NCI-H2029 treated with DMSO at 0.1 percent for 48 hours (cell line): ENCODE data around the gene ARHGAP10.

Experiments
- DNase-seq: peaks from one replicate; lab custom pipeline; 2025; lab: John Stamatoyannopoulos, UW

Gene ARHGAP10, protein sequence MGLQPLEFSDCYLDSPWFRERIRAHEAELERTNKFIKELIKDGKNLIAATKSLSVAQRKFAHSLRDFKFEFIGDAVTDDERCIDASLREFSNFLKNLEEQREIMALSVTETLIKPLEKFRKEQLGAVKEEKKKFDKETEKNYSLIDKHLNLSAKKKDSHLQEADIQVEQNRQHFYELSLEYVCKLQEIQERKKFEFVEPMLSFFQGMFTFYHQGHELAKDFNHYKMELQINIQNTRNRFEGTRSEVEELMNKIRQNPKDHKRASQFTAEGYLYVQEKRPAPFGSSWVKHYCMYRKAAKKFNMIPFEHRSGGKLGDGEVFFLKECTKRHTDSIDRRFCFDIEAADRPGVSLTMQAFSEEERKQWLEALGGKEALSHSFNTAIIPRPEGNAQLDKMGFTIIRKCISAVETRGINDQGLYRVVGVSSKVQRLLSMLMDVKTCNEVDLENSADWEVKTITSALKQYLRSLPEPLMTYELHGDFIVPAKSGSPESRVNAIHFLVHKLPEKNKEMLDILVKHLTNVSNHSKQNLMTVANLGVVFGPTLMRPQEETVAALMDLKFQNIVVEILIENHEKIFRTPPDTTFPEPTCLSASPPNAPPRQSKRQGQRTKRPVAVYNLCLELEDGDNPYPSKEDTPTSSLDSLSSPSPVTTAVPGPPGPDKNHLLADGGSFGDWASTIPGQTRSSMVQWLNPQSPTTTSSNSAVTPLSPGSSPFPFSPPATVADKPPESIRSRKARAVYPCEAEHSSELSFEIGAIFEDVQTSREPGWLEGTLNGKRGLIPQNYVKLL

DNA sequence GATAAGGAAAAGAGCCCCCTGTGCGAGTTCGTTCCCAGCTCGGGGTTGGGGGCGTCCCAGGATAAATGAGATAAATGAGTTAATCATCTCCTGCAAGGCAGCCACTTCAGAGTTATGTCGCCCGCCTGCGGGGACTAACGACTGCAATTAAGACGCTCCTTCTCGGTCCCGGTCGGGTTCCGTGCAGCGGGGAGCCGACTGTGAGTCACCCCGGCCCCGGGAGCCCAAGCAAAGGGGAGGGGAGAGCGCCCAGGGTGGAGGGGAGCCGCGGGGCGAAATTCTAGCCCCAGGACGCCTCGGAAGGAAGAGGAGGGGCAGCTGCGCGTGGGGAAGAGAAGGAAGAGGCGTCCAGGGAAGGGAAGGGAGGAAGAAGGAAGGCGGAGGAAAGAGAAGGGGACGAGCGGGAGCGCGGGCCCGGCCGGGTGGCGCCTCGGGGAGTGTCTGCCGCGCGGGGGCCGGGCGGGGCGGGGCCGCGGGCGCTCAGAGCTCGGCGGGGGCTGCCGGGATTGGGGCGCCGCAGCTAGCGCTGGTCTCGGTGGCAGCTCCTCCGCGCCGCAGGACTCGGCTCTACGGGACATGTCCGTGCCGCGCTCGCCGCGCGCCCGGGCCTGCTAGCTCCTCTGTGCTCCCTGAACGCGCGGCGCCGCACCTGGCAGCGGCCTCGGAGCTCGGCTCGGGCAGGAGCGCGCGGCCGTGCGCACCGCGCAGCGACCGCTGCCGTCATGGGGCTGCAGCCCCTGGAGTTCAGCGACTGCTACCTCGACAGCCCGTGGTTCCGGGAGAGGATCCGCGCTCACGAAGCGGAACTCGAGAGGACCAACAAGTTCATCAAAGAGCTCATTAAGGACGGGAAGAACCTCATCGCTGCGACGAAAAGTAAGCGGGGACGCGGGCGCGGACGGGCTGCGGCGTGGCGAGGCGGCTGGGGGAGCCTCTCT, at the start of gene ARHGAP10:
ARHGAP10 (plus strand) TSS at position 509 of the 938 bp plus-strand sequence; CDS start at position 723, 214 bp downstream.
- no peak for DNase-seq

DNA sequence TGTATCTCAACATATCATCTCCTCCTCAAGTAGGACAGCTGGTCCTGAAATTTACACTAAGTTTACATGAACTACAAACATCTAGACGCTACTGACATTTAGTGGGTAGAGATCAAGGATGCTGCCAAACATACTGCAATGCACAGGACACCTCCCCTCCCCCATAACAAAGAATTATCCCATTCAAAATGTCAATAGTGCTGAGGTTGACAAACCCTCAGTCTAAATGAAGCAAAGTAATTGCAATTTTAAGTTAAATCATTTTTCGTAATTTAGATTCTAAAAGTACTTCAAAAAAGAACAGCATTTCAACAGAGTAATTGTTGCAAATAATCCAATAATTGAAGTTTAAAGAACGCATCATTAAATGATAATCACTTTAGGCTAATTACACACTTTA, 49.1 kb upstream of the ARHGAP10 start:
- DNase-seq, result no peak

DNA sequence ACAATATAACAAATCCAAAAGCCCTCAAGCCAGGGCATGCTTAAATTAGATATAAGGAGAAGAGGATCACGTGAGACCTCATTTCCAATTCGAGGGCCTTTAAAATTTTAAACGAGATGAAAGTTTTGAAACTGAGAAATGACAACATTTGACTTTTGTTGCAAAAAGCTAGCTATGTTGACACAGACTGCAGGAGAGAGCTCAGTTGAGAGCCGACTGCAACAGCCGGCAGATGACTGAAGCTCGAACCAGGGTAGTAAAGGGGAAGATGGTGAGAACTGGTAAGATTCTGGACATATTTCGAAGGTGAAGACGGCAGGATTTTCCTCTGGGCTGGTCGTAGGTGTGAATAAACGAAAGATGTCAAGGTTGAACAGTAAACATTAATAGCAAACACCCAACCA, 48.7 kb upstream of the ARHGAP10 start:
- DNase-seq, result no peak

DNA sequence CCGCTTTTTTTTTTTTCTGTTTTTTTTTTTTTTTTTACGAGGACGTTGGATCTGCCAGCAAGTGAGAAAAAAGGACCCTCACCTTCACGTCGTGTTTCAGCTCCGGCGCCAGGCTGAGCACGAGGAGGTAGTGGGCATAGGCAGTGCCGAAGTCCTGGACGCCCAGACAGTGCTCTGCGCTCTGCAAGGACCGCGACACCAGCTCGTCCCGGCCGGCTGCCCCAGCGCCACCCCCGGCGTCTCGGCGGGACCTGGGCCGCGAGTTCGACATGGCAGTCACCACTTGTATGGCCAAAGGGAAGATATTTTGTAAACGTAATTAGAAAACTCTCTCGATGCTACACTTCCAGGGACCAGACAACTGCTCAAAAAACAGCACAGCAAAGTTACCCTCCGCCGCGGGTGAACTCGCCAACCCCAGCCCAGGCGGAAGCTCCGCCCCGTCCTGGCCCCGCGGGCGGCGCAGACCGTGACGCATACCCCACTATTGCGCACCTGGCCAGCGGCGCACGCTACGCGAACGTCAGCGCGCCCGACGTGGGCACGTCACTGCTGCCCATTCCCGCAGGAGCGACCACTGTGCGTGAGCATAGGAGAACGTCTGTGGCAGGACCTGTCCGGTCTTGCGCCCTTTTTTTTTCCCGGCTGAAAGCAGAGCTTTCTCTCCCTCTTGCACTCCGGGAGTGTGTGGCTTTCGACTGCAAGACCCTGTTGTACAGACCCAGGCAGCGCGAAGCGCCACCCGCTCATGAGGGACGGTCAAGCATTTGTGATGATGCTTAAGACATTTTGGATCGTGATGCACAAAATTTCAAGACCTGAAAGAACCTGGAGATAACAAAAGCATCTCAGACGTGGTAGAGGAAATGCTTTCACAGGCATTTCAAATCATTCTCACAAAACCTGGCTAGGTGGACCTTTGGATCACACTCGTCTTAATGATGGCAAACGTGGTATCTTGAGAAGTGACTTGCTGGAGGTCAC, 47.9 kb upstream of the ARHGAP10 start, which contains the start of gene PRMT9:
PRMT9 (minus strand) TSS at position 447 of the 984 bp plus-strand sequence; CDS start at position 271, 176 bp downstream.
- DNase-seq, result peak; percentile 25

DNA sequence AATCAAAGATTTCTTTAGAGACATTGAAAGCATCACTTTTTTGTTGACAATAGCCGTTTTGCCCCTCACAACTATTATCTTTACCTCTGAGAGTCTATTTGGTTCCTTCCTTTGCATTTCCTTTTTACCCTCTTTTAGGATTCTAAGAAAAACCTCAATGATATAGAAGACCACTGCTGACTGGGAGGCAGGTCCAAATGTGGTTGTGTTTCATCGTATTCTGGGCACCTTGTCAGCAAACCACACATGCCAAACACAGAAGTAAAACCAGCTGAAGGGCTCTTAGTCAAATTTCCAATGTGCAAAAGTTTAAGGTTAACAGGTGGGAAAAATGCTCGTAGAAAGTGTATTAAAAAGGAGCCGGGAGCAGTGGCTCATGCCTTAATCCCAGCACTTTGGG, 42.8 kb upstream of the ARHGAP10 start:
- DNase-seq, result no peak

DNA sequence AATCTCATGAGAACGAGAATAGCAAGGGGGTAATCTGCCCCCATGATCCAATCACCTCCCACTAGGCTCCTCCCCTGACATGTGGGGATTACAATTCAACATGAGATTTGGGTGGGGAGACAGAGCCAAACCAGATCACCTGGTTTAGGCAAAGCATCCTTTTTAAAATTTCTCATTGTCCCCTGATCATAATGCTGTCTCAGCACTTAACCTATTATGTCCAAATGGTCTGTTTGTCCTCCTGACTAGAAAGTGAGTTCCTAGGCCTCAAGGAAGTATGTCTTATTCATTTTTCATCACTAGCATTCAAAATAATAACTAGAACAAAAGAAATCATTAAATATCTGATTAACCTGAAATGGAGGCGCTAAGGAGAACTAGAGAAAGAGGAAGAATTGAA, 40.1 kb upstream of the ARHGAP10 start:
- DNase-seq, result no peak

DNA sequence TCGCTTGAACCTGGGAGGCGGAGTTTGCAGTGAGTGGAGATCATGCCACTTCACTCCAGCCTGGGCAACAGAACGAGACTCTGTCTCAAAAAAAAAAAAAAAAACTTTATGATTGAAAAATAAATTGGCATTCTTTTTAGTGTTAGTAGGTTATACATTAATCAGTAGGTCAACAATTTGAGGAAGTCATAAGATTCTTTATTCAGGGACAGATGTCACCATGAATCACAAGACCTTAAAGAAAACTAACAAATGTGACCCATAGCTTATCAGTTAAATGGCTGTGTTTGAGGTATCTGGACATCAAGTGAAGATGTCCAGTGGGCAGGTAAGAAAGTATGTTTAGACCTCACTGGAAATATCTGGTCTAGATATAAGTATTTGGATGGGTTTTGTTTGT, 38.7 kb upstream of the ARHGAP10 start:
- DNase-seq, result no peak

DNA sequence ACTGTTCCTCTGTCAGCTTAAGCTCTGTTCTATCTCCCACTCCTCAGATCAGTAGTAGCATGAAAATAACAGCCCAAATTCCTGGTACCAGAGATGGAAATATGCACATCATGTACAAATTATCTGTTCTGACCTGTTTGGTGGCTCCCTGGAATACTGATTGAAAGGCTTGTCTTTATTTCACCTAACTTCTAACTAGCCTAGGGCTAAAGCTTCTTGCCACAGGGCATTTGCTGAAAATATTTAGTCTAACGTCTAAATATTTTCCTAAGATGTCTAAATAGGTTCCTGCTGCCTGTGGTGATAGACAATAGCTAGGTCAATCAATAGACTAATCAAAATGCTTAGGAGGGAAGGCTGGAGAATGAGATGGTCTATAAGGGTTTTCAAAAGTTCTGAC, 35.0 kb upstream of the ARHGAP10 start:
- no peak for DNase-seq

DNA sequence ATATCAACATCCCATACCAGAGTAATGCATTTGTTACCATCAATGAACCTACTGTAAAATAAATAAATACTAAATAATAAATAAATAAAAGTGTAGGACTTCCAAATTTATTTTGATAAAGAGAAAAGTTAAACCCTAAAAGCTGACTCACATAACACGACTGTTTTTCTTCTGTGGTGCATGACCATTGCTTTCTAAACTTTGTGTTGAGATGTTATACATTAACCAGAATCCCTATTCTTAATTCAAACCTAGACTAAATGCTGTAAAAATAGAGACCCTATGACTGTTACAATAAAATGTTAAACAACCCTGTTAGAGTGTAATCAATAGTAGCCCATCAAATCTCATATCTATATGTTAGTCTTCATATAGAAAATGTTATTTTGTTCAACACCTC, 27.0 kb upstream of the ARHGAP10 start:
- DNase-seq, result no peak

DNA sequence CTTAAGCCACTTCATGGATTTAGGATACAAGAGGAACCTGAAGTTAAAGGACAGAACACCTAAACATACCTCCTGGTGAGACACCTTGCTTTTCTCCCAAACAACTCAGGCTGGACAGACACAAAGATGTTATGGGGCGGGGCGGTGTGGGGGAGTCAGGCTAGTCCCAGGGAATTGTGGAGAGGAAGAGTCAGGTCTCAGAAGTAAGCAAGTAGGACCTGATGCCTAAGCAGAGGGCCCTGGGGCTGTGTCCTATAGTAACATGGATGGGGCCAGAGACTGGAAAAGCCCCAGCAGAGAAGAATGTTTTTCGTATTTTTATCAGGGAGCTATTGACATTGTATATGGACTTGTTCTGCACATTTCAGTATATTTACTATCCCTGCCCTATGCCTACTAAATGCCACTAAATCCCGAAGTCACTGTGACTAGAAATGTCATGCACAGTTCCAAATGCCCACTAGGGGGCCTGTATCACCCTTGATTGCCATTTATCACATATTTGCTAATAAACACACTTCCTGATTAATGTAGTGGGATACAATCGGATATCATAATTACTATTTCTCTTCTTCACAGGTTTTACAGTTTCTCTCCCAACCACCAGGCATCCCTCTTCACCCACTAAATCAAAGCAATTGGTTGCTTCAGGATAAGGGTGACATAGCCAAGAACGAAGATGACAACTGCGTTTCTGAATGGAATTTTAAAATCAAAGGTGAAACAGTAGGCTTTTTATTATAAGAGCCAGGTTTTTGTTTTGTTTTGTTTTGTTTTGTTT, 23.8 kb upstream of the ARHGAP10 start:
- peak; percentile 19 for DNase-seq

DNA sequence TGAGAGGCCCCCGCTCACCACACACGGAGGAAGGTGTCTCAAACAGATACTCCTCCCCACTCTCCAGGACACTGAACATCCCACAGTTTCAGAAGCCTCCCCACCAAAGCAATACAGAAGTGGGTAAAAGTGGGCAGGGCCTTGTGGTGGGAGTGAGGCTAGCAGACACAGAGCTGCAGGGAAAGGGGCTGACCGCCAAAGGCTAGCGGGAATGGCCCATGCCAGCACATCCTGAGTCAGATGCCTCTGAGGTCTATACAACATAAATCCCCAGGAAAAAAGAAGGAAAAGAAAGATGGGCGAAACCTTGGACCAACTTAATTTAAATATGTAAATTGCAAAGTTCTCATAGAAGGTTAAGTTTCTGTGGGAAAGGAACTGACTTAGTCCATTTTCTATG, 21.9 kb upstream of the ARHGAP10 start:
- DNase-seq, result no peak

DNA sequence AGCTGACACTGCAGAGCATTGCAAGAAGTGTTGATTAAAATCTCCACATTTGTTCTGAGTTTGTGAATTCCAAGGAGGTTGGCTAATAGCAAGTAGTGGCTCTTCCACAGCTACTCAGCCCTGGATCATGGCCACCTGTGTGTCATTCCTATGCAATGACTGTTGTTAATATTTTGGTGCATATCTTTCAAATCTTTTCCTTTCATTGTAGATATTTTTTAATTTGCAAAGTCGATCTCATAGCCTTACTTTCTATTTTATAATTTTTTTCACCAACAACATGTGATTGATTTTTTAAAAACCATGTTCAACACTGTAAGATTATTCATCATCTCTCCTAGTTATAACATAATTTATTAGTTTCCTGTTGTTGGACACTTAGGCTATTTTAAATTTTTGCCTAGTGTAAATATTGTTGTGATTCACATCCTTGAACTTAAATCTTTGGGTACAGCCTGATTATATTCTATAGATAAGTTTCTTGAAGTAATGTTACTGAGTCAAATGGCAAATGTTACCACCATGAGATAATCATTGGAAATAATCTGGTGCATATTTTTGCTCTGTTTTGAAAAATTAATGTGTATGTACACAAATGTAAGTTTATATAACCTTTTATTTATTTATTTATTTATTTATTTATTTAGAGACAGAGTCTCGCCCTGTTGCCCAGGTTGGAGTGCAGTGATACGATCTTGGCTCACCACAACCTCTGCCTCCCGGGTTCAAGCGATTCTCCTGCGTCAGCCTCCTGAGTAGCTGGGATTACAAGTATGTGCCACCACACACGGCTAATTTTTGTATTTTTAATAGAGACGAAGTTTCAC, 17.1 kb upstream of the ARHGAP10 start:
- no peak for DNase-seq

DNA sequence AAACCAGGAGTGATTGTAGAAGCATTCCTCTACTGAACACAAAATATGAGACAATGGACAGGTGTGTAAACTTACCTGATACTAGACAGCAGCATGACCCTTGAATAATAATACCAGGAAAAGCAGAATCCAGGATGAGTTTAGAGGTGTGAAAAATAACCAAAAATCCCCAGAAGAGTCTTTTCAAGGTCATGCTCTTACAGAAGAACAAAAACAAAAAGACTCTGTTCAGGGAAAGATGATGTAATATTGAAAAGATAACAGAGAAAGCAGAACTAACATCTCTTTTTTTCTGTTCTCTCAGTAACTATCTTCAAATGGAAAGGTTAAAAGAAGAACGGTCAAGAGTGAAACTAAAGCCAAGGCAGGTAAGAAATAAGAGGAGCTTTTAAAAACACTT, 14.0 kb upstream of the ARHGAP10 start:
- no peak for DNase-seq

DNA sequence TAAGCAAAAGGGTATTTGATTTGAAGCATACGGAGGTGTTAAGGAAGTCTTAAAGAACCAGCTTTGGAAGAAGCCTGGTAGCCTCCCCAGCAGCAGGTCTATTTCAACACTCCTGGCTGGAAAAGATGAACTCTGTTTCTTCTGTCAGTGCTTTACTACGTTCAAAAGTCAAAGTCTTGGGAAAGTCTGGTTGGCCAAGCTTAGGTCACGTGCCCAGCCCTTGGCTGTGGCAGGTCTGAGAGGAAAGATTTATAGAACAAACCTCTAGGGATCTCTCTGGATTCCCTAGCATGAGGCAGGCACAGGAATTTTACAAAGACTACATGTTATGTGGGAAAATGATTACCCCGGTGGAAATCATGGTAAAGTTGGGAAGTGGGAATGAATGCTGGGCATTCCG, 8.6 kb upstream of the ARHGAP10 start:
- DNase-seq, result no peak

DNA sequence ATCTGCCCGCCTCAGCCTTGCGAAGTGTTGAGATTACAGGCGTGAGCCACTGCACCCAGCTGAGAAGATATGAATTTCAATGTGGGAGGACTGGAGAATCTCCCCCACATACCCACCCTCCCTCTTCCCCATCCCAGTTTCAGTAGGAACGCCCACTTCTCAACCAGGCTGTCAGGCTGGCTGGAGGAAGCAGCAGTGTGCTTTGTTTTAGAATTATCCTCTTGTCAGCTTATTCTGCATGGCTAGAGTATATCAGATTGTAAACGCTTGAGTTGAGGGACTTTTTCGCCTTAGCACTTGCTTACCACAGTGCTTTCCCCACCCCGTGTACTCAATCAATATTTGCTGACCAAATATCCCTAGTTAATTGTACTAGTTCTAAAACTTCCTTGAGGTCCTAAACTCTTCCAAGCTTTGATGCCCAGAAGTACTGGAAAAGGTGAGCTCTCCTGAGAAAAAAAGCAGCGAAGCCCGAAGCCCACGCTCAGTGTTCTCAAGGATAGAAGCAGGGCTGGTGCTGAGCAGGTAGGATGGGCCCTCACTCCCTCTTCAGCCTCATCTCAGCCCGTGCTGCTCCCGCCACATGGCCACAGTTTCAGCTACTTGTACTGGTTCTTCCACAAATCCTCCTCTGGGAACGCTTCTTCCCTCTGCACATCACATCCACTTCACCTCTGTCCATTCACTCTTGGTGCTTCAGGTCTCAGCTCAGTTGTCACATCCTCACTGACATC, 7.3 kb upstream of the ARHGAP10 start:
- DNase-seq, result no peak

DNA sequence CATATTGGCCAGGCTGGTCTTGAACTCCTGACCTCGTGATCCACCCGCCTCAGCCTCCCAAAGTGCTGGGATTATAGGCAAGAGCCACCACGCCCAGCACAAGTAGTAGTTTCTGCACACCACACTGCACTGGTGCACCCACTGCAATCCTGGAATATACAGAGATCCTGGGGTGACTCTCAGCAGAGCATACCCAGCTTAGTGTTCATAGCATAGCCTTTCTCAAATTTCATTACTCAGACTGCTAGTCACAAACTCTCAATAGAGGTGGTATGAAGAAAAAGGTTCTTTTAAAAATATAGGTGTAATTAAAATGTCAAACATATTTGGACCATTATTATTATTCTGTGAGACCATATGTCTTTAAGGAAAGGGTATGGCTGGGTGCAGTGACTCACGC, 6.2 kb upstream of the ARHGAP10 start:
- no peak for DNase-seq

DNA sequence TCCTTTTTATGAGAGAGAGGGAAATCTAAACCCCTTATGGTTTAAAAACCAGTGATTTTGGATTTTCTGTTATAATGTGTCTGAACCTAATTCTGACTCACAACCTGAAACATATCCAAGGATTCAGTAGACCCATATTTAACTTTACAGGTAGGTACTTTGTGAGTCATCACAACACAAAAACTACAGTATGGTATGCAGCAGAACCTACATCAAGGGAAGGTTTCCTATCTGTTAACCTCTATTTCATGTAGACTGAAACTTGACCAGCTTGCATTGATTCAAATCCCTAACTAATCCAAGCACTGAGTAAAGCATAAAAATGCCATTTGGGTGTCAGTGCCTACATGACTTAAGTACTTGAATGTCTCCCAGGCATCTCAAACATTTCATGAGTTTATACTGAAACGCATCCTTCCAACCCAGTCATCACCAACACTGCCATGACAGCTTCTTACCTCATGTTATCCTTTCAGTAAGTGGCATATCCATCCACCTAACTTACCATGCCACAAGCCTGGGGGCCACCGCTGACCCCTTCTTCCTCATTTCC, 4.3 kb upstream of the ARHGAP10 start:
- no peak for DNase-seq

DNA sequence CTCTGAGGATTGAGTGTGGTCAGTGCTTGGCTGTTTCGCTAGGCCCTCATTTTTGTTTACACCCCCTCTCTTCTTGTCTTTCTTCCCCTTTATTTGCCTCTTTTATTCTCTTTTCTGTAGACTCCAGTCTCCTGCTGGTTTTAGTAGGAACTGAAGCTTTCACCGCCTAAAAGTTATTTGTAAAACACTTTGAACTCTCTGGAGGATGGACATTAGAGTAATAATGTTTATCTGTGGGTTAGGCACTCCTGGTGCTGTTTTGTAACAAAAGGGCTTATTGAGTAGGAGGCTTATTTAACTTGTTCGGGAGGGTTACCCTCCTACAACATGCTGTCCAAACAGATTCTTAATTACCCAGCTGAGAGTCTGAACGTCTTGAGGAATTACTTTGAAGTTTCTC, 1.6 kb upstream of the ARHGAP10 start:
- no peak for DNase-seq
